A549 (cell line): ENCODE results near the gene DZIP3. TPM values are rescaled to one million over a fixed set of nuclear protein-coding genes. Genes with fewer than 3 reads are reported as not detected.

ENCODE experiments used
- ATAC-seq, 2 experiments: fragments of 200-7000 bp in 1 of 2; fragments of >200 bp in 1 of 2; cut with Nextera tagmentation in 1 of 2; cut with Tn5 transposase in 1 of 2; 3 replicates each; pipeline versions ENCODE4 v1.8.0 to v1.9.1; 2018 to 2020; ENCODE audit warnings: mild to moderate bottlenecking in 1 of 2, moderate library complexity in 1 of 2
- CTCF ChIA-PET: fragments of 300-600 bp; sonication (Branson Sonifier 250); formaldehyde crosslinking; extraction: SDS; loops from one replicate; lab custom pipeline; 2021; ENCODE audit warnings: antibody characterized with exemption, inconsistent platforms; lab: Yijun Ruan, JAX
- POLR2A ChIA-PET: fragments of 350-600 bp; formaldehyde crosslinking; extraction: SDS; loops from one replicate; lab custom pipeline; 2021; ENCODE audit warnings: antibody characterized with exemption, inconsistent platforms; lab: Yijun Ruan, JAX
- DNase-seq, 2 experiments: peaks; one replicate each; pipeline versions ENCODE4 v3.0.0 to v3.0.0-alpha.2; 2011 to 2016; ENCODE audit warnings: low read depth in 1 of 2, low spot score in 1 of 2
- FAIRE-seq: peaks from 2 replicates; lab custom pipeline; 2011; peaks lifted over from hg19 to GRCh38; lab: Jason Lieb, UNC
- H3K27ac ChIP-seq, 2 experiments: fragments of >200 bp; sonication (Bioruptor Twin); formaldehyde crosslinking; 3 replicates each; pipeline ENCODE4 v1.5.1; 2016 to 2017
- H3K4me1 ChIP-seq: fragments of >200 bp; sonication (Bioruptor Twin); formaldehyde crosslinking; 3 replicates; pipeline ENCODE4 v1.6.1; 2016
- H3K4me2 ChIP-seq: fragments of >200 bp; sonication (Bioruptor Twin); formaldehyde crosslinking; 3 replicates; pipeline ENCODE4 v1.6.1; 2016
- H3K4me3 ChIP-seq: fragments of >200 bp; sonication (Bioruptor Twin); formaldehyde crosslinking; 3 replicates; pipeline ENCODE4 v1.5.1; 2016
- H3K9me3 ChIP-seq: fragments of >200 bp; sonication (Bioruptor Twin); formaldehyde crosslinking; 3 replicates; pipeline ENCODE4 v1.6.1; 2016
- ATOH8 ChIP-seq: fragments of 250-450 bp; sonication (Bioruptor Pico); IDR thresholded peaks from 2 replicates; pipeline ENCODE4 v1.5.0; 2020; ENCODE audit warnings: low read depth, mild to moderate bottlenecking, moderate library complexity
- BCL3 ChIP-seq: fragments of >200 bp; sonication (Bioruptor Twin); formaldehyde crosslinking; IDR thresholded peaks from 3 replicates; pipeline ENCODE4 v1.6.1; 2016
- BHLHE40 ChIP-seq: IDR thresholded peaks from 2 replicates; pipeline ENCODE4 v1.6.1; 2012; ENCODE audit warnings: low read depth, low read length, inconsistent platforms
- CBX2 ChIP-seq: fragments of 200-600 bp; sonication (generic); IDR thresholded peaks from 2 replicates; pipeline ENCODE4 v1.6.1; 2016; ENCODE audit warnings: low read depth, mild to moderate bottlenecking, borderline replicate concordance
- CHD4 ChIP-seq: fragments of 200-600 bp; sonication (generic); IDR thresholded peaks from 2 replicates; pipeline ENCODE4 v1.6.1; 2016; ENCODE audit warnings: antibody characterized with exemption, mild to moderate bottlenecking, borderline replicate concordance
- EHF ChIP-seq: fragments of 250-450 bp; sonication (Bioruptor Pico); IDR thresholded peaks from 2 replicates; pipeline ENCODE4 v1.5.0; 2020; ENCODE audit warnings: mild to moderate bottlenecking
- EHMT2 ChIP-seq: fragments of 200-600 bp; sonication (generic); IDR thresholded peaks from 2 replicates; pipeline ENCODE4 v1.6.1; 2016; ENCODE audit warnings: antibody characterized with exemption, low read depth, mild to moderate bottlenecking, moderate library complexity
- FOSL2 ChIP-seq, 2 experiments: fragments of 450-650 bp in 1 of 2; fragments of >200 bp in 1 of 2; sonication (Bioruptor Twin) in 1 of 2; formaldehyde crosslinking; IDR thresholded peaks; 2 replicates each; pipeline versions ENCODE4 v1.5.0 to v1.6.1; 2016 to 2020; ENCODE audit warnings: mild to moderate bottlenecking in 1 of 2, moderate library complexity in 1 of 2
- FOXS1 ChIP-seq: fragments of 250-450 bp; sonication (Bioruptor Pico); IDR thresholded peaks from 2 replicates; pipeline ENCODE4 v1.5.0; 2020; ENCODE audit warnings: mild to moderate bottlenecking, moderate library complexity
- HDAC2 ChIP-seq: fragments of 200-600 bp; sonication (generic); IDR thresholded peaks from 2 replicates; pipeline ENCODE4 v1.6.1; 2016
- HEYL ChIP-seq: fragments of 250-450 bp; sonication (Bioruptor Pico); IDR thresholded peaks from 2 replicates; pipeline ENCODE4 v1.8.0; 2021; ENCODE audit warnings: mild to moderate bottlenecking, moderate library complexity
- HMGXB4 ChIP-seq: fragments of 250-450 bp; sonication (Bioruptor Pico); IDR thresholded peaks from 2 replicates; pipeline ENCODE4 v1.5.0; 2021; ENCODE audit warnings: mild to moderate bottlenecking, moderate library complexity, borderline replicate concordance
- HOXB13 ChIP-seq: fragments of 250-450 bp; sonication (Bioruptor Pico); IDR thresholded peaks from 2 replicates; pipeline ENCODE4 v1.5.0; 2020; ENCODE audit warnings: low read depth, mild to moderate bottlenecking, moderate library complexity
- JUNB ChIP-seq: fragments of >200 bp; sonication (Bioruptor Twin); formaldehyde crosslinking; IDR thresholded peaks from 2 replicates; pipeline ENCODE4 v1.6.1; 2016
- KDM5A ChIP-seq: fragments of 200-600 bp; sonication (generic); IDR thresholded peaks from 2 replicates; pipeline ENCODE4 v1.6.1; 2016; ENCODE audit warnings: antibody characterized with exemption, mild to moderate bottlenecking
- MAZ ChIP-seq: fragments of 150-350 bp; IDR thresholded peaks from 2 replicates; pipeline ENCODE4 v1.6.1; 2014; ENCODE audit warnings: antibody characterized with exemption, low read depth, low read length, borderline replicate concordance
- POLR2AphosphoS2 ChIP-seq: conservative IDR thresholded peaks from 2 replicates; pipeline ENCODE4 v1.6.1; 2012; ENCODE audit warnings: low read length, improper control_type of control experiment, inconsistent platforms
- RARB ChIP-seq: fragments of 250-450 bp; sonication (Bioruptor Pico); IDR thresholded peaks from 2 replicates; pipeline ENCODE4 v1.8.0; 2021; ENCODE audit warnings: mild to moderate bottlenecking, moderate library complexity
- RCOR1 ChIP-seq: fragments of 150-350 bp; IDR thresholded peaks from 2 replicates; pipeline ENCODE4 v1.6.1; 2014; ENCODE audit warnings: antibody characterized with exemption, low read length, low read depth
- SREBF2 ChIP-seq: fragments of 450-650 bp; IDR thresholded peaks from 2 replicates; pipeline ENCODE4 v1.6.1; 2014; ENCODE audit warnings: mild to moderate bottlenecking, moderate library complexity
- USF2 ChIP-seq: fragments of 450-650 bp; IDR thresholded peaks from 2 replicates; pipeline ENCODE4 v1.6.1; 2014; ENCODE audit warnings: antibody characterized with exemption
- ZFP36 ChIP-seq: fragments of 450-650 bp; IDR thresholded peaks from 2 replicates; pipeline ENCODE4 v1.6.1; 2014; ENCODE audit warnings: borderline replicate concordance; ENCODE audit not compliant: partially characterized antibody
- WGBS: methylation state at CpG from one replicate; pipeline ENCODE4 v1.1.6; 2017; ENCODE audit errors: missing lambda C conversion rate; 5-methylcytosine and 5-hydroxymethylcytosine counted together
- polyA plus RNA-seq, 4 experiments: library from polyadenylated mRNA; depleted of rRNA in 3 of 4; stranded (reverse); fragments of >200 nt; fragmentation: RNase III in 1 of 4; extraction: RNeasy Plus Mini Kit Qiagen cat#74134 plus additional on column Dnase treatment in 1 of 4; gene quantifications; 2 replicates in 3 of 4; 3 replicates in 1 of 4; pipeline ENCODE4 v1.2.3, GENCODE V29; 2011 to 2017
- TF ChIP-seq, protein P1 (sequence below): fragments of >200 bp; sonication (Bioruptor Twin); formaldehyde crosslinking; IDR thresholded peaks from 2 replicates; pipeline ENCODE4 v1.6.1; 2016
- TF ChIP-seq, protein P2 (sequence below): IDR thresholded peaks from 2 replicates; pipeline ENCODE4 v1.6.1; 2012
- TF ChIP-seq, protein P3 (sequence below): IDR thresholded peaks from 2 replicates; pipeline ENCODE4 v1.6.1; 2012

The DZIP3 gene
- polyA plus RNA-seq, 2 of the 4 experiments (the other 2 are of a cell fraction), result 8.1 to 22.2 TPM

DNA sequence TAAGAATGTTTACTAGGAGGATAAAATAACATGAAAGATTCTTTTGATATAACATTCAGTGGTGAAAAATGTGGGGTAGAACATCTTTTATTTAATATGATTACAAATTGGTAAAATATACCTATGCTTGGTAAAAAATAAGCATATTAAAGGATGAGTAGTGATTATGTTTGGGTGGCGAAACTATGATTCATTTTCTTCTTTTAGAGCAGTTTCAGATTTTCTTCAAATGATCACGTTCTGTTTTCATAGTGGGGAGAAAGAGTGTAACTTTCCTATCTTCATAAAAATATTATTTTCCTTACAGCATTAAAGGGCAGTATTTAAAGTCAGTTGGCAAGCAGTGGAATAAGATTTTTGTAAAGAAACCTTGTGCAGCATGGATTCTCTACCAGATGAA, 15.5 kb downstream of the DZIP3 start:
- POLR2A ChIA-PET, result no interaction called here
- no peak for DNase-seq
- Histone ChIP-seq H3K27ac (no peak overlapping the region), H3K4me2 (no peak overlapping the region), H3K4me1 (no peaks in the 10 kb centered on the region), H3K4me3 (no peak overlapping the region), H3K9me3 (no peaks in the 10 kb centered on the region)
- CTCF ChIA-PET, result no interaction called here
- no peak for ATAC-seq
- WGBS, result 85% methylated on average over 2 of the region's 2 CpGs
- no peak for TF ChIP-seq RARB (CRISPR knock-in tag)
- no peak for TF ChIP-seq SREBF2
- no peak for TF ChIP-seq BCL3
- no peak for TF ChIP-seq FOXS1
- TF ChIP-seq KDM5A, result no peak
- TF ChIP-seq MAZ, result no peak
- TF ChIP-seq CBX2, result no peak
- TF ChIP-seq HOXB13, result no peak
- no peak for TF ChIP-seq EHMT2
- TF ChIP-seq USF2, result no peak
- TF ChIP-seq HEYL, result no peak
- TF ChIP-seq ZFP36, result no peak
- TF ChIP-seq HDAC2, result no peak
- TF ChIP-seq ATOH8 (CRISPR knock-in tag), result no peak
- no peak for FAIRE-seq

DNA sequence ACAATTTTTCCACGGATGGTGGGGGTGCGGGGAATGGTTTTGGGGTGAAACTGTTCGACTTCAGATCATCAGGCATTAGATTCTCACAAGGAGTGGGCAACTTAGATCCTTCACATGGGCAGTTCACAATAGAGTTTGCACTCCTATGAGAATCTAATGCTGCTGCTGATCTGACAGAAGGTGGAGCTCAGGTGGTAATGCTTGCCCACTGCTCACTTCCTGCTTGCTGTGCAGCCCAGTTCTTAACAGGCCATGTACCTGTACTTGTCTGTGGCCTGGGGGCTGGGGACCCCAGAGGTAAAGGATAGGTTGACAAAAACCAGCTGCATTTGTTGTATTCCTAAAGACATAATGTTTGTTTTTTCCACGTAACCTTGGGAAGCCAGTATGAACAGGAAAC, 16.0 kb downstream of the DZIP3 start:
- no peaks in the 10 kb centered on the region for H3K4me1 ChIP-seq
- DNase-seq (no peak), ATAC-seq (no peak), FAIRE-seq (no peak)
- CTCF ChIA-PET, result no interaction called here
- no peak overlapping the region for H3K4me2 ChIP-seq
- POLR2A ChIA-PET, result no interaction called here
- no peaks in the 10 kb centered on the region for H3K9me3 ChIP-seq
- WGBS, result 74% methylated on average over 4 of the region's 4 CpGs
- H3K27ac ChIP-seq, result no peak overlapping the region
- no peak overlapping the region for H3K4me3 ChIP-seq
- TF ChIP-seq POLR2AphosphoS2 (no peak), HMGXB4 (CRISPR knock-in tag) (no peak), HEYL (no peak), EHF (CRISPR knock-in tag) (no peak), CHD4 (no peak), RCOR1 (no peak), FOSL2 (IDR thresholded peaks at IDR 0.05) (no peak), FOSL2 (CRISPR knock-in tag; IDR thresholded peaks at IDR 0.05) (no peak), BHLHE40 (no peak), MAZ (no peak), JUNB (no peak), EHMT2 (no peak)
- TF ChIP-seq, protein P1, sequence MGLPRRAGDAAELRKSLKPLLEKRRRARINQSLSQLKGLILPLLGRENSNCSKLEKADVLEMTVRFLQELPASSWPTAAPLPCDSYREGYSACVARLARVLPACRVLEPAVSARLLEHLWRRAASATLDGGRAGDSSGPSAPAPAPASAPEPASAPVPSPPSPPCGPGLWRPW, result no peak
- TF ChIP-seq, protein P2, sequence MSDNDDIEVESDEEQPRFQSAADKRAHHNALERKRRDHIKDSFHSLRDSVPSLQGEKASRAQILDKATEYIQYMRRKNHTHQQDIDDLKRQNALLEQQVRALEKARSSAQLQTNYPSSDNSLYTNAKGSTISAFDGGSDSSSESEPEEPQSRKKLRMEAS, result no peak
- TF ChIP-seq, protein P3, sequence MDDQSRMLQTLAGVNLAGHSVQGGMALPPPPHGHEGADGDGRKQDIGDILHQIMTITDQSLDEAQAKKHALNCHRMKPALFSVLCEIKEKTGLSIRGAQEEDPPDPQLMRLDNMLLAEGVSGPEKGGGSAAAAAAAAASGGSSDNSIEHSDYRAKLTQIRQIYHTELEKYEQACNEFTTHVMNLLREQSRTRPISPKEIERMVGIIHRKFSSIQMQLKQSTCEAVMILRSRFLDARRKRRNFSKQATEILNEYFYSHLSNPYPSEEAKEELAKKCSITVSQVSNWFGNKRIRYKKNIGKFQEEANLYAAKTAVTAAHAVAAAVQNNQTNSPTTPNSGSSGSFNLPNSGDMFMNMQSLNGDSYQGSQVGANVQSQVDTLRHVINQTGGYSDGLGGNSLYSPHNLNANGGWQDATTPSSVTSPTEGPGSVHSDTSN, result no peak
